Measurements from ENCODE around the gene SEMA4C.
"Not testable (repeated sequence)": the region's sequence is repeated elsewhere in the genome, so short reads cannot be mapped to it uniquely, and the experiment has no call there.

The SEMA4C gene

GRCh38 chr2:96864343-96865091 is 5.4 kb downstream of the SEMA4C start:
- DNase-seq = no peak

GRCh38 chr2:96863575-96864342 is 6.1 kb downstream of the SEMA4C start:
- DNase-seq = no peak

DNA sequence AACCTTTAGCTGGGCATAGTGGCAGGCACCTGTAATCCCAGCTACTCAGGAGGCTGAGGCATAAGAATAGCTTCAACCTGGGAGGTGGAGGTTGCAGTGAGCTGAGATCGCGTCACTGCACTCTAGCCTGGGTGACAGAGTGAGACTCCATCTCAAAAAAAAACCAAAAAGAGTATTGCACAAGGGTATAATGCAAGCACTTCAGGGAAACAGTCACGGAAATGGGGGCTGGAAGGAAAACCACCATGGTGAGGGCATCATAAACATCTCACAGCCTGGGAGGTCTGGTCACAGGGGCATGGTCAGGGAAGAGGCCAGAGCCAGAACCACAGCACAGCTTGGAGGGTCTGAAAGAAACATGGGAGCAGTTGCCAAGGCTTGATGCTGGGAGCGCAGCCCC is 6.8 kb downstream of the SEMA4C start:
- not testable (repeated sequence) for DNase-seq

DNA sequence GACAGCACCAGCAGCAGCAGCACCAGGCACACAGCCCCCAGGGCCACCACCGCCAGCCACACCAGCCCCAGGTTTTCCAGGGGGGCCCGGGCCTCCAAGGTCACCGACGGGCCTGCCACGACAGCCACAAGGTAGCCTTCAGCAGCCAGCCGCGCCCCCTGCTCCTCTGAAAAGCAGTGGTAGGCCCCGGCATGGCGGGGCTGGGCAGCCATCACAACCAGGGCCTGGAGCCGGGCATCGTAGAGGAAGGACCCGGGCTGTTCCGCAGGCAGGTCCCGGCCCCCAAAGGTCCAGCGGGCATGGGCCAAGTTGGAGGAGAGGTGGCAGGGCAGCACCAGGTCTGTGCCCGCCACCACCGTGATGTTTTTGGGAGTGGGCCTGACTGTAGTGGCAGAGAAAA is 8.8 kb downstream of the SEMA4C start:
- no peak for DNase-seq

DNA sequence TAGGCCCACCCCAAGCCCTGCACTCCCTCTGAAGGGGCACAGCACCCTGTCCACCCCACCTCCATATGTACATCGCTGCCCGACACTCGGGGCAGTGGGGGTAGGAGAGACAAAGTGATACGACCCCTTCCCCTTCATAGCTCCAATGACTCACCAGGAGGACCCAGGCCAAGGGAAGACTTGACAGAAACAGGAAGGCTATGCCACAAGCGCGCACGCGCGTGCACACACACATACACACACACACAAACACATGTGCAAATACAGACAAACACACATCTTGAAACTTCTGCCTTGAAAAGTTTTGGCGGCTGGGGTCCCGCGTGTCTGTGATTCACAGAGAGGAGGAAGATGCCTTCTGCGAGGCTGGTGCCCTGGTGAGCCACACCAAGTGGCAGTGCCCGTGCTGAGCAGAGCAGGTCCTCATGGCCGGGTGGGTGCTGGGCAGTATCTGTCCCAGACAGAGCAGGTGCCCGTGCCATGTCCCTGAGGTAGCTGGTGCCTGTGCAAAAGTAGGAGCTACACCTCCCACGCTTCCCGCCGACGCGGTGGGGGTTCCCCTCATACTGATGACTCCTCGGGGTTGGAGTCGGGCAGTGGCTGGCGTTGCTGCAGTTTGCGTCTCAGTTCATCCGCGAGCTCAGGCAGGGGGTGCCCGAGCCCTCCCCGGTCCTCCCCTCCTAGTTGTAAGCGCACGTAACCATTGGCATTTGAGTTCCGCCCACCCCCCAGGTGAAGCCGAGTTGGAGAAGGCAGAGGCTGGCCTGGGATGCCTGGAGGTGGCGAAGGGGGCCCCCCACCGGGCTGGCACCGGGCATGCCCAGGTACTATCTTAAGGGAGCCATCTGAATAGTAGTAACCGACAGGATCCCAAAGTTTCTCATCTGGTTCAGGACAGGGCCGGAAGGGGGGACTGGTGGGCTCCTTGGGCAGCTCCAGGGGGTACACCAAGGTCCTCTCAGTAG is 9.5 kb downstream of the SEMA4C start:
- DNase-seq = peak; percentile 34

DNA sequence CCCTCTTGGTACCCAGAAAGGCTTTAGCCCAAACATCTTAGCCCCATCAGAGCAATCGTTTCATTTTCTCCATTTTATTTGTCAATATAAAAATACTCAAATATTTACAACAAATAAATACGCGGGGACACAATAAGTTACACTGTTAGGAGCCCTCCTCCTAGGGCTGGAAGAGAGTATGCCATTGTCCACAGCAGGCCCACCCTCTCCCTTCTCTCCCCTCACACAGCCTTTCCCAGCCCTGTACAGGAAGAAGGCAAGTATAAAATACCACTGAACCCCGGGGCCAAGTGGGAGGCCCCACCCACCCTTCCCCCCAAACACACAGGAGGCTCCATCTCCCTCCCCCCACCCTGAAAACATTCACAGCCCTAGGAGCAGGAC is 10.2 kb downstream of the SEMA4C start:
- no peak for DNase-seq

GRCh38 chr2:96859099-96859649 is 10.7 kb downstream of the SEMA4C start:
- no peak for DNase-seq

GRCh38 chr2:96857667-96858372 is 12.1 kb downstream of the SEMA4C start, which contains the start of gene ANKRD39:
TSS of gene ANKRD39 (minus strand) at chr2:96858016. CDS start at chr2:96857987, 29 bp downstream.
- DNase-seq = peak; percentile 99

DNA sequence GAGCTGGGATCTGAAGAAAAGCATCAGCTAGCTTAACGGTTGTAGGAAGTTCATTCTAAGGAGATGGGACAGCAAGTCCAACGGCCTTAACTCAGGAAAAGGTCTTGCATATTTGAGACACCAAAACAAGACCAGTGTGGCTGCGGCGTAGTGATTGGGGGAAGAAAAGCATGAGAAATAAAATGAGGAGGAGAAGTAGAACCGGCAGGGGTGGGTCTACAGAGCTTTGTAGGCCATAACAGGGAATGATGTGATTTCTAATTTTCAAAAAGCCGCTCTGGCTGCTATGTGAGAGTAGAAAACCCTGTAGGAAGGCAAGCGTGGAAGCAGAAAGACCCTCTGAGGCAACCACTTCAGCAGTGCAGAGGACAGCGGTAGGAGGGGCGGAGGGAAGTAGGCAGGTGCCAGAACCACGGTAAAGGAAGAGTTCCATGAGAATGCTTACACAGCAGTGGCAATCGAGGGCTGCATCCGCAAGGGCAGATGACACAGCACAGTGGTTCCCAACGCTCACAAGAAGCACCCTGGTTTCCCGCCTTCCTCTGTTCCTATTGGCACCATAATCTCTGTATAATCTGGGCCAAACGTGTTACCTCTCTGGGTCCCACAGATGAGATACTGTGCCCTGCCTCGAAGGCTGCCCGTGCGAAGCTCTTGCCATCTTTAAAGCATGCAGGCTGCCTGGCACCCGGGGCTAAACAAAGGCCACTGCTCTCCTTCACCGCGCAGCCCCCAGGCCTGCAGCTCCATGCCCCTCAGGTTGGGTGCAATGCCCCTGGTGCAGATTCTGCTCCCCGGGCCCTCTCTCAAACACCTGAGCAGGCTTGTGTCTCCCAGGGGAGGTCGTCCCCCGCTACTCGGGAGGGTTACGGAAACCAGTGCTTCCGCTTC is 12.9 kb downstream of the SEMA4C start:
- DNase-seq = peak; percentile 31

- DNase-seq = no peak
Observed at GRCh38 chr2:96853321-96853720, 16.6 kb downstream of the SEMA4C start.

GRCh38 chr2:96852667-96853066 is 17.2 kb downstream of the SEMA4C start:
- no peak for DNase-seq

DNA sequence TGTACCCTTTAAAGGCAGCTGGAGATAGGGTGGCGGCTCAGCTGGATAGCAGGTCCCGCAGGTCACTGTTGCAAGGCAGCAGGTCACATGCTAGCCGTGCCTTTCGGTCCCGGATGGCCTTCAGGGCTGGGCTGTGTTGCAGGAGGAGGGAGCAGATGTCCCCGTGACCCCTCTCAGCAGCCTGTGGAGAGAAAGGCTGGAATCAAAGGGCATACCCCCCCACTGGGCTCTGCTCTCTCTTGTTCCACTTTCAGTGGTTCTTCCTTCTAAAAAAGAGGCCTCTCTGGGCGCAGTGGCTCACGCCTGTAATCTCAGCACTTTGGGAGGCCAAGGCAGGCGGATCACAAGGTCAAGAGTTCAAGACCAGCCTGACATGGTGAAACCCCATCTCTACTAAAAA is 21.6 kb downstream of the SEMA4C start:
- no peak for DNase-seq

GRCh38 chr2:96847586-96847985 is 22.3 kb downstream of the SEMA4C start:
- no peak for DNase-seq

DNA sequence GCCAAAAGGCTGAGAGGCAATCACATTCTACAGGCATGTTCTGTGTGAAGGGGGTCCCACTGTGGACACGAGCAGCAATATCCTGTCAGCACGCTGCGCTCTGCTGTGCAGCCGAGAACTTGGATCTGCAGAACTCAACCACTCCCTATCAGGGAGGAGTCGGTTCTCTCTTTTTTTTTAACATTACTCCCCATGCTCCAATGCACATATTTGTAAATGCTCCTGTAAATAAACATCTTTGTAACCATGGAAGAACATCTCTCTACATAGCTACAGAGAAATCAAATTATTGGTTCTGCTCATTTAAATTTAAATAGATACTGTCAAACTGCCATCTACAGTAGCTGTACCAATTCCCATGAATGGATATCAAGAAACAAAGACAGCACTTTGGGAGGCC is 23.1 kb downstream of the SEMA4C start:
- no peak for DNase-seq

GRCh38 chr2:96844405-96844808 is 25.5 kb downstream of the SEMA4C start:
- no peak for DNase-seq

DNA sequence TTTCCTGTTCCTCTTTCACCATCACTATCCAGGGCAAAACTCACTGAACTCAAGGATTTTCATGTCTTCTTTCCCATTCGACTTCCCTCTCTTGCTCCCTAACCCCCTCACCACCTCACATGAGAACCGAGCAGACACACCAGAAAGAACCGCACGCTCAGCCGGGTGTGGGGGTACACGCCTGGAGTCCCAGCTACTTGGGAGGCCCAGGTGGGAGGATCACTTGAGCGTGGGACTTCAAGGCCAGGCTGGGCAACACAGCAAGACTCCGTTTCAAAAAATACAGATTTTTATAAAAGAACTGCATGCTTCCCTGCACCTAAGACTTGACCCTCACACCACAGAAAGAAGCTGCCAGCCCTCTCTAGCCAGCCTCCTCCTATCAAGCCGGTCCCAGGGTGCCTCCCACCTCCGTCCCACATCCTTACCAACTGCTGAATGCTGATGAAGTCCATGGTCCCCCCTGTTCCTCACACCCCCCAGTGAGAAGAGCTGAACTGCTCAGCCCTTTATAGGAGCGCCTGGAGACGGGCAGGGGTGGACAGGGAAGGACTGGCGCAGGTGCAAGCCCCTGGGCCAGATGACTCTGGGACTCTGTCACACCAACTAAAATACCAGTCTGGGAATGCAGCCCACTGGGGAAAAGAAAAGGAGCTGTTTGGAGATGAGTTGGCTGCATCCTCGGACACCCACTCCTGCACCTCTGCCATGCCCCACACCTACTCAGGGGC is 26.2 kb downstream of the SEMA4C start, which contains the start of gene ANKRD23:
ANKRD23 (minus strand) TSS at position 484 of the 731 bp plus-strand sequence; CDS start at position 455, 29 bp downstream.
- no peak for DNase-seq

DNA sequence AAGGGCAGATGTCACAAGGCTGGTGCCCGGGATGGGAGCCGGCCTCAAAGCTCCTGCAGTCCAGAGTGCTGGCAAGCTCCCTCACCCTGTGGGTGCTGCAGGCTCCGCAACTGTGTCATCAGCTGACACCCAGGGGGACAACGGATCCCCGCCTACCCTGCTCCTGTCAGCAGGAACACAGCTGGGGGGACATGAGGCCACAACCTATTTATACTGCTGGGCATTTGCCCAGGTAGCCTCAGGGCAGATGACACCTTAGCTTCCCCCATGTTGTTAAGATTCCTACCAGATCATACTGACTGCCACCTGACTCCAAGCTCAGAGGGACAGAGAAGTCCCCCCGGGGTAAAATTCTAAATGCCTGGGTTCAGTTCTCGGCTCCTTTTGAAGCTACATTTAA is 27.3 kb downstream of the SEMA4C start:
- DNase-seq = no peak

DNA sequence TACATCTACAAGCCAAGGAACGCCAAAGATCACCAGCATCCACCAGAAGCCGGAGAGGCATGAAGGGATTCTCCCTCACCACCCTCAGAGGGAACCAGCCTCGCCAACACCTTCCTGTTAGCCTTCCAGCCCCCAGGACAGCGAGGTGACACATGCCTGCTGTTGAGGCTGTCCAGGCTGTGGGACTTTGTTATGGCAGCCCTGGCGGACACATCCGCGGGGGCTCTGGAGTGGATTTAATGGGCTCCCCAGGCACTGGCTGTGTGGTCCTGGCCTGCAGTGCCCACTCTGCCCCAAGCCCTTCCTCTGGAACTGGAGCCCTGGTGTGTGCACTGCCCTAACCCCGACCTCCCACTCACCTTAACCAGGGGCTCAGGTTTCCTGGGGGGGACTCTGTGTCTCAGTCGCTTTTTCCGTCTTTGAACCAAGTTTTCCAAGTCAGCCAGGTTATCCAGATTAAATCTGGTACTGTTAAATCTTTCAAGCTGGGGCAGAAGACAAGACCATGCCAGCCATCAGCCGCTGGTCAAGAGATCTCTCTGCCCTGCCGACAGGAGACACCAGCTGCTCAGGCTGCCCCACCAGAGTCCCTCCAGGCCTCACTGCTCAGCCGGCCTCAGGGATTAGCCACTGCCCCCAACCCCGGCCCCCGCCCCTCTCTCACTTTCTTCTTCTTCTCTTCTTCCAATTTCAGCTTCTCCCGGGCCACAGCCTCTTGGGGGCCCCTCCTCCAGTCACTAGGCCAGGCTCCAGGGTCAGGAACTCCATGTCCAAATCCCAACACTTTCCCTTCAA is 28.0 kb downstream of the SEMA4C start:
- DNase-seq = no peak

Measured in CD4-positive, alpha-beta T cell treated with Interleukin-17A for 1 hour (primary cell).